ENCODE results near the gene C1orf116.

C1orf116 gene

DNA sequence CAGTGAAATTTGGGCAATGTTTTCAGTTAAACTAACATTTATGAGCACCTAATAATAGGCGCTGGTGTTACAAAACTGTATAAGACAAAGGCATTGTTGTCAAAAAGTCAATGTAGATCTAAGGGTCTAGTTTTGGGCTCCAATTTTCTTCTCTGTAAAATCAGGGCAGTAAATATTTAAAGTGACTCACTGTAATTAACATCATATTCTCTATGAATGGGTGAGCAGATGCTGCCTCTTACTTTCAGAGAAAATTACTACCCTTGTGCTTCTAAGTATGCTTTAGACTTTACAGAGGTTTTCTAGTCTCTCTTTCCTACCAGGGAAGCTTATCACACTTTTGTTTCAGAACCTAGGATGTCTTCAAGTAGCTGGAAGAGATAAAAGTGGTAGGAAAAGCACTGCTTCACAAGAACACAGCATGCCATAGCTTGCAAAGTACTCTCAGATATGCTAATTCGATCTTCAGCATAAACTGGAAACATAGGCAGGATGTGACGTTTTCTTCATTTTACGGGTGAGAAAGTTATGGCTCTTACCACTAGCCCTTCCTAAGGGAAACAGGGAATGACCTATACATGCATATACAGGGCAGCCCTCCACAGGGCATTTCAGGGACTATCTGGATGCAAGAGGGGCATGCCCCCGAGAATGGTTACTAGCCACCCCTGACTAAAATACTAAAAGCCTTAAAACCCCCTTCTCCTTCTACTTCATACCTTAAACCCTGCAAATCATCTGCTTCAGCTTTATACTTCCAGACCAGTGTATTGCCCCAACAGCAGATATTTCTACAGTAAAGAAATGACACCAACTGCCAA, 2.6 kb downstream of the C1orf116 start:
- H3K36me3 ChIP-seq (ENCODE audit: control insufficient read depth in 2 of 2, insufficient read depth in 1 of 2, low read length in 2 of 2) = no peaks in the 10 kb centered on the region
- H3K27ac ChIP-seq (ENCODE audit: extremely low read depth, low read depth, low read length) = no peak overlapping the region
- H3K9me3 ChIP-seq (ENCODE audit: control insufficient read depth, insufficient read depth, low read depth, low read length) = no peaks in the 10 kb centered on the region
- ChIA-PET POLR2A (no interaction called here), CTCF (interaction anchor here (1.1 to 1.7 kb wide), 2 partner anchors 20 to 24 kb away, joined by 3 to 8 read pairs; no protein-coding TSS in a partner anchor)
- no peak overlapping the region for H3K4me3 ChIP-seq (ENCODE audit: low read depth, low read length)
- TF ChIP-seq PRDM6 (tag by site-specific recombination; IDR thresholded peaks at IDR 0.05) (0 out of 2 replicates have a peak, but pooled peaks have one; percentile 6), PRDM4 (tag by site-specific recombination; IDR thresholded peaks at IDR 0.05) (no peak), HIC1 (tag by site-specific recombination; IDR thresholded peaks at IDR 0.05) (no peak), BCL11B (tag by site-specific recombination; IDR thresholded peaks at IDR 0.05; ENCODE audit: low read depth) (no peak)
- H3K4me1 ChIP-seq (ENCODE audit: control insufficient read depth, insufficient read depth, low read length) = no peaks in the 10 kb centered on the region

- ChIA-PET POLR2A (no interaction called here), CTCF (interaction anchor here (0.6 to 1.7 kb wide), 5 partner anchors 23 to 1491 kb away, joined by 3 to 8 read pairs (median 3); no protein-coding TSS in a partner anchor)
- H3K4me1 ChIP-seq (ENCODE audit: control insufficient read depth, insufficient read depth, low read length) = no peaks in the 10 kb centered on the region
- no peaks in the 10 kb centered on the region for H3K36me3 ChIP-seq (ENCODE audit: control insufficient read depth in 2 of 2, insufficient read depth in 1 of 2, low read length in 2 of 2)
- no peak for TF ChIP-seq ZNF132 (tag by site-specific recombination; IDR thresholded peaks at IDR 0.05; ENCODE audit: borderline replicate concordance)
- TF ChIP-seq KLF1 (tag by site-specific recombination; IDR thresholded peaks at IDR 0.05) = no peak
- no peak for TF ChIP-seq MZF1 (tag by site-specific recombination; IDR thresholded peaks at IDR 0.05; ENCODE audit: borderline replicate concordance)
- no peak for TF ChIP-seq ZNF501 (tag by site-specific recombination; IDR thresholded peaks at IDR 0.05)
- TF ChIP-seq ZFP41 (tag by site-specific recombination; IDR thresholded peaks at IDR 0.05; ENCODE audit: borderline replicate concordance) = no peak
- no peak for TF ChIP-seq ZSCAN16 (tag by site-specific recombination; IDR thresholded peaks at IDR 0.05)
- TF ChIP-seq ZBTB48 (tag by site-specific recombination; IDR thresholded peaks at IDR 0.05) = no peak
- no peak for TF ChIP-seq SCRT2 (tag by site-specific recombination; IDR thresholded peaks at IDR 0.05)
- TF ChIP-seq, protein P1, sequence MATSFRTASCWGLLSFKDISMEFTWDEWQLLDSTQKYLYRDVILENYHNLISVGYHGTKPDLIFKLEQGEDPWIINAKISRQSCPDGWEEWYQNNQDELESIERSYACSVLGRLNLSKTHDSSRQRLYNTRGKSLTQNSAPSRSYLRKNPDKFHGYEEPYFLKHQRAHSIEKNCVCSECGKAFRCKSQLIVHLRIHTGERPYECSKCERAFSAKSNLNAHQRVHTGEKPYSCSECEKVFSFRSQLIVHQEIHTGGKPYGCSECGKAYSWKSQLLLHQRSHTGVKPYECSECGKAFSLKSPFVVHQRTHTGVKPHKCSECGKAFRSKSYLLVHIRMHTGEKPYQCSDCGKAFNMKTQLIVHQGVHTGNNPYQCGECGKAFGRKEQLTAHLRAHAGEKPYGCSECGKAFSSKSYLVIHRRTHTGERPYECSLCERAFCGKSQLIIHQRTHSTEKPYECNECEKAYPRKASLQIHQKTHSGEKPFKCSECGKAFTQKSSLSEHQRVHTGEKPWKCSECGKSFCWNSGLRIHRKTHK (tag by site-specific recombination; IDR thresholded peaks at IDR 0.05) = no peak
- no peak for TF ChIP-seq SCRT1 (tag by site-specific recombination; IDR thresholded peaks at IDR 0.05; ENCODE audit: borderline replicate concordance)
- TF ChIP-seq ZNF571 (tag by site-specific recombination; IDR thresholded peaks at IDR 0.05) = no peak
- TF ChIP-seq, protein P2, sequence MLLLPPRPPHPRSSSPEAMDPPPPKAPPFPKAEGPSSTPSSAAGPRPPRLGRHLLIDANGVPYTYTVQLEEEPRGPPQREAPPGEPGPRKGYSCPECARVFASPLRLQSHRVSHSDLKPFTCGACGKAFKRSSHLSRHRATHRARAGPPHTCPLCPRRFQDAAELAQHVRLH (tag by site-specific recombination; IDR thresholded peaks at IDR 0.05) = no peak
- no peak for TF ChIP-seq ZNF626 (tag by site-specific recombination; IDR thresholded peaks at IDR 0.05)
- no peak for TF ChIP-seq ZNF707 (tag by site-specific recombination; IDR thresholded peaks at IDR 0.05)
- no peak for TF ChIP-seq ZEB2 (tag by site-specific recombination; IDR thresholded peaks at IDR 0.05)
- no peak for TF ChIP-seq FEZF1 (tag by site-specific recombination; IDR thresholded peaks at IDR 0.05)
- H3K4me3 ChIP-seq (ENCODE audit: low read depth, low read length) = no peak overlapping the region
- H3K27ac ChIP-seq (ENCODE audit: extremely low read depth, low read depth, low read length) = no peak overlapping the region
- no peaks in the 10 kb centered on the region for H3K9me3 ChIP-seq (ENCODE audit: control insufficient read depth, insufficient read depth, low read depth, low read length)
Measured at GRCh38 chr1:207028884-207029650, 3.5 kb downstream of the C1orf116 start.

Data from HEK293 (cell line).